Calu3 (cell line): ENCODE data around the gene NCF1. TPM values are rescaled to one million over a fixed set of nuclear protein-coding genes. Genes with fewer than 3 reads are reported as not detected.
"Not testable (repeated sequence)": the region's sequence is repeated elsewhere in the genome, so short reads cannot be mapped to it uniquely, and the experiment has no call there.

Experiments used
- BruUV-seq: library from RNA; stranded (reverse); fragments of 400-500 nt; replicated peaks from 2 replicates; lab custom pipeline; 2021; lab: Mats Ljungman, UMichigan
- CTCF ChIA-PET: fragments of 300-600 bp; sonication (Branson Sonifier 250); formaldehyde crosslinking; loops from one replicate; lab custom pipeline; 2022; ENCODE audit warnings: antibody characterized with exemption; lab: Charles Lee
- DNase-seq: peaks from one replicate; pipeline ENCODE4 v3.0.0; 2022
- H3K27ac Mint-ChIP-seq: one replicate; pipeline ENCODE4 v1.8.0; 2022; ENCODE audit warnings: mixed read lengths; ENCODE audit not compliant: unreplicated experiment
- H3K27me3 Mint-ChIP-seq: one replicate; pipeline ENCODE4 v1.8.0; 2022; ENCODE audit warnings: mixed read lengths; ENCODE audit not compliant: unreplicated experiment
- H3K36me3 Mint-ChIP-seq: one replicate; pipeline ENCODE4 v1.8.0; 2022; ENCODE audit warnings: mild to moderate bottlenecking, moderate library complexity, mixed read lengths; ENCODE audit not compliant: insufficient read depth, unreplicated experiment
- H3K4me1 Mint-ChIP-seq: one replicate; pipeline ENCODE4 v1.8.0; 2022; ENCODE audit warnings: mild to moderate bottlenecking, low read depth, mixed read lengths; ENCODE audit not compliant: unreplicated experiment
- H3K4me3 Mint-ChIP-seq: one replicate; pipeline ENCODE4 v1.8.0; 2022; ENCODE audit warnings: mild to moderate bottlenecking, low read depth, moderate library complexity, mixed read lengths; ENCODE audit not compliant: unreplicated experiment
- H3K9me3 Mint-ChIP-seq: one replicate; pipeline ENCODE4 v1.8.0; 2022; ENCODE audit warnings: low read depth, mixed read lengths; ENCODE audit not compliant: unreplicated experiment
- intact Hi-C: fragments of 100-400 bp; cut with micrococcal nuclease; formaldehyde crosslinking; loops from one replicate; pipeline ENCODE4 v1.10.0; 2022; ENCODE audit not compliant: unreplicated experiment
- total RNA-seq: library from RNA; stranded (reverse); gene quantifications from 2 replicates; pipeline ENCODE4 v1.2.3, GENCODE V29; 2022

The NCF1 gene
- total RNA-seq, 1 experiment from 2014 or later: not detected

DNA sequence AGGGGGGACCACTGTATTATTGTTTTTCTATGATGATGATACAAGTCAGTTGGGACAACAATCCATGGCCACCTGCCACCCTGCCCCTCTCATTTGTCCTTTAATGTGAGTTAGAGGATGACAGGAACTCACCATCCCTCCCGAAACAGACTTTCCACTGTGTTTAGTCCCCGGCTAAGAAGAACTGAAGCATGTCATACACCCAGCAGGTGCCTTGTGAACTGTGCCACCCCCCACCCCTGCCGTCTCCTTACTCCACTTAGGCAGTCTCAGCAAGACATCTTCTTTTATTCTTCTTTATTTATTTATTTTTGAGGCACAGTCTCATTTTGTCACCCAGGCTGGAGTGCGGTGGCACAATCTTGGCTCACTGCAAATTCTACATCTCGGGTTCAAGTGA is 47.4 kb downstream of the NCF1 start:
- CTCF ChIA-PET, H3K4me1 Mint-ChIP-seq, H3K9me3 Mint-ChIP-seq, H3K4me3 Mint-ChIP-seq, H3K27me3 Mint-ChIP-seq, DNase-seq, BruUV-seq, H3K36me3 Mint-ChIP-seq, H3K27ac Mint-ChIP-seq, intact Hi-C loops: not testable (repeated sequence)

DNA sequence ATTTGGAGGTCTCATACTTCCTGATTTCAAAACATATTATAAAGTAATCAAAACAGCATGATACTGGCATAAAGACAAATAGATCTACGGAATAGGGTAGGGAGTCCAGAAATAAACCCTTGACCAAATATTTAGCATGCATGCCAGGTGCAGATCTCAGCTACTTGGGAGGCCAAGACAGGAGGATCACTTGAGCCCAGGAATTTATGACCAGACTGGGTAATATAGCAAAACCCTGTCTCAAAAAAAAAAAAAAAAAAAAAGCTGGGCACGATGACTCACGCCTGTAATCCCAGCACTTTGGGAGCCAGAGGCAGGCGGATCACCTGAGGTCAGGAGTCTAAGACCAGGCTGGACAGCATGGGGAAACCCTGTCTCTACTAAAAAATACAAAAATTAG is 56.1 kb downstream of the NCF1 start:
- H3K9me3 Mint-ChIP-seq, BruUV-seq, H3K4me1 Mint-ChIP-seq, H3K27ac Mint-ChIP-seq, H3K36me3 Mint-ChIP-seq, H3K4me3 Mint-ChIP-seq, intact Hi-C loops, DNase-seq, H3K27me3 Mint-ChIP-seq, CTCF ChIA-PET: not testable (repeated sequence)

DNA sequence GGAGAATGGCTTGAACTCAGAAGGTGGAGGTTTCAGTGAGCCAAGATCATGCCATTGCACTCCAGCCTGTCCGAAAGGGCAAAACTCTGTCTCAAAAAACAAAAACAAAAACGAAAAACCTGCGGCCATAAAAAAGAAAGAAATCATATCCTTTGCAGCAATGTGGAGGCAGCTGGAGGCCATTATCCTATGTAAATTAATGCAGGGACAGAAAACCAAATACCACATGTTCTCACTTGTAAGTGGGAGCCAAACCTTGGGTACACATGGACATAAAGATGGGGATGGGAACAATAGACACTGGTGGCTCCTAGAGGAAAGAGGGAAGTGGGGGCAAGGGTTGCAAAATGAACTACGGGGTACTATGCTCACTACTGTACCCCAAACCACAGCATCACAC is 56.6 kb downstream of the NCF1 start:
- H3K27me3 Mint-ChIP-seq, BruUV-seq, H3K4me1 Mint-ChIP-seq, H3K4me3 Mint-ChIP-seq, intact Hi-C loops, DNase-seq, H3K9me3 Mint-ChIP-seq, H3K36me3 Mint-ChIP-seq, CTCF ChIA-PET, H3K27ac Mint-ChIP-seq: not testable (repeated sequence)

Other genes with a start within 250 kb of the NCF1 start
- 175 and 177 TPM in 2 replicates for gene GTF2I, start 116.3 kb upstream of the NCF1 start, total RNA-seq
- 5.8 and 9.0 TPM in 2 replicates for gene GTF2IRD2, start 77.6 kb downstream of the NCF1 start, total RNA-seq
- 5.1 and 5.5 TPM in 2 replicates for gene CASTOR2, start 190.7 kb downstream of the NCF1 start, total RNA-seq